Astrocyte of the spinal cord (primary cell): Measurements from ENCODE around the gene COA4.

ENCODE experiments used
- DNase-seq: peaks from one replicate; pipeline ENCODE4 v3.0.0; 2011; ENCODE audit warnings: low read depth, low spot score
- H3K4me3 ChIP-seq: 2 replicates; pipeline ENCODE4 v1.5.1; 2011; ENCODE audit warnings: low read depth, mild to moderate bottlenecking, low read length, moderate library complexity
- in situ Hi-C: cut with HindIII; loops from 2 replicates; pipeline ENCODE4 v1.10.0; 2017; ENCODE audit warnings: low sequenced_read_pairs
- TF ChIP-seq, protein P1 (sequence below): IDR thresholded peaks from 2 replicates; pipeline ENCODE4 v1.5.1; 2012; ENCODE audit warnings: low read depth, mild to moderate bottlenecking, low read length, inconsistent platforms

Gene COA4

DNA sequence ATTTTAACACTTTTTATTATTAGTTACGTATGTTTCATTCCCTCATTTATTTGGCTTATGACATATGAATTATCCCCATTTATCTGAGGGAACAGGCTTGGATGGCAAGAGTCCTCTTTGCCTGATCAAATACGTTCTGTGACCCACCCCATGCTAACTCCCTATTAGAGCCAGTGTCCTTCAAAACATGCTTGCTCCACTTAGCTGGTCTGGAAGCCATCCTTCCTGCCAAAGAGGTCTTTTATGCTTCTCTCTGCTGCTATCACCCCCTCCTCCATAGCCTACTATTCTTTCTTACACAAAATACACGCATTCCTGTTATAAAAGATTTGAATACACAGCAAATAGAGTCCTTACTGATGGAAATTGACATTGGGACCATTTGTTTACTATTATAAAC lies 6.4 kb downstream of the COA4 start:
- TF ChIP-seq, protein P1, sequence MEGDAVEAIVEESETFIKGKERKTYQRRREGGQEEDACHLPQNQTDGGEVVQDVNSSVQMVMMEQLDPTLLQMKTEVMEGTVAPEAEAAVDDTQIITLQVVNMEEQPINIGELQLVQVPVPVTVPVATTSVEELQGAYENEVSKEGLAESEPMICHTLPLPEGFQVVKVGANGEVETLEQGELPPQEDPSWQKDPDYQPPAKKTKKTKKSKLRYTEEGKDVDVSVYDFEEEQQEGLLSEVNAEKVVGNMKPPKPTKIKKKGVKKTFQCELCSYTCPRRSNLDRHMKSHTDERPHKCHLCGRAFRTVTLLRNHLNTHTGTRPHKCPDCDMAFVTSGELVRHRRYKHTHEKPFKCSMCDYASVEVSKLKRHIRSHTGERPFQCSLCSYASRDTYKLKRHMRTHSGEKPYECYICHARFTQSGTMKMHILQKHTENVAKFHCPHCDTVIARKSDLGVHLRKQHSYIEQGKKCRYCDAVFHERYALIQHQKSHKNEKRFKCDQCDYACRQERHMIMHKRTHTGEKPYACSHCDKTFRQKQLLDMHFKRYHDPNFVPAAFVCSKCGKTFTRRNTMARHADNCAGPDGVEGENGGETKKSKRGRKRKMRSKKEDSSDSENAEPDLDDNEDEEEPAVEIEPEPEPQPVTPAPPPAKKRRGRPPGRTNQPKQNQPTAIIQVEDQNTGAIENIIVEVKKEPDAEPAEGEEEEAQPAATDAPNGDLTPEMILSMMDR: no peak
- no peak for DNase-seq
- H3K4me3 ChIP-seq: no peak overlapping the region
- in situ Hi-C loops: no loop called here

DNA sequence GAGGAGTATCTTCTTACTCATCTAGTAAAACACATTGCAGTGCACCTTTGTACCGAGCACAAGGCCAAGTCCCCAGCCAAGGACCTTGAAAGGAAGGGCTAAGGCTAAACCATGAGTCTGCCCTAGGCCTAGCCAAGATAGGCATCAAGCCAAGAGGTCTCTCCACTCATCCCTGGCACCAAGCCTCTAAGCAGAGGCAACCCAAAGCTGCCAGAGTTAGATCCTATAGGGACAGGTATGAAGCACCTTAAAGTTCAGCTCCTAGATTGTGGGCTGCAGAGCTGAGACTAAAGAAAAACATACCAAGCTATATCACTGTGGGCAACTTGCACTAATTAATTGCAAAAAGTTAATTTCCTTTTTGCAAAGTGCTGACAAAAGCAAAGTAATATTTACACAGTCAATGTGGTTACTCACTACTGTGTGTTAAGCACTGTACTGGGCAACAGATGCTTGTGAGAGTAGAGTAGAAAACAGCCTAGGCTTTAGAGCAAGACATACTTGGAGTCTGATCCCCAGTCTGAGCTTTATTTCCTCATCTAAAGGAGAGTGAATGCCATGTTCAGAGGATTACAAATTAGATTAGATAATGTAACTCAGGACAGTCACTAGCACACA lies 7.2 kb downstream of the COA4 start:
- in situ Hi-C loops: no loop called here
- no peak overlapping the region for H3K4me3 ChIP-seq
- TF ChIP-seq, protein P1: no peak
- no peak for DNase-seq

DNA sequence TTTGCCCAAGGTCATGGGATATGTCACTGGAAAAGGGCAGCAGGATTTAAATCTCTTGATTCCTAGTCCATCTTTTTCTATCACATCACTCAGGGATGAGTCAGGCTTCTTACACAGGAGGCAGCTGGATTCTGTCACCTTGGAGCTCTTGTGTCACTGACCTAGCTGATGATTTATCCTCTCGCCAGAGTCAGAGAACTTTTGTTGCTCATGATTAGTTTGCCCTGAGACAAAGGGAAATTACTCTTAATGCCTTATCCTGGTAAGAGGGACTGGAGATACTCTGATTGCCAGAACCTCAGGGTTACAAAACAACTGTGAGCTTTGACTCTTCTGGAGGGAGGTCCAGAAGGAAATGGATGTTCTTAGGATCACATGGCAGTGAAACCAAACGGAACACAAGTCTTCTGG lies 10.1 kb downstream of the COA4 start:
- TF ChIP-seq, protein P1: no peak
- in situ Hi-C loops: no loop called here
- DNase-seq: peak; percentile 67

DNA sequence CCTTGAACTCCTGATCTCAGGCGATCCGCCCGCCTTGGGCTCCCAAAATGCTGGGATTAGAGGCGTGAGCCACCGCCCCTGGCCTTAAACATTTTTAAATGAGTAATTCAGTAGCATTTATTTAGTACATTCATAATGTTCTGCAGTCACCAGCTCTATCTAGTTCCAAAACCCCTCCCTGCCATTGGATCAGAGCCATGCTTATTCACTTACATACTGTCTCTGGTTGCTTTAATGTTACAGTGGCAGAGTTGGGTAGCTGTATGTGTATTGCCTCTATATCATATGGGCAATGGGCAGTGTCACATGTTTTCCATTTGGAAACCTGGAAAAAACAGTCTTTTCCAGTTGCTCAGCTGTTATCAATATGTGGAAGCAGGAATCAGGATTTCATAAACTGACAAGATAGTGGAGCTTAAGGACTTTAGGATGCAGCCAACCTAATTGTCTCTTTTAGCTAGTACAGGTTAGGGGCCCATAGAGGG lies 10.5 kb downstream of the COA4 start:
- H3K4me3 ChIP-seq: no peak overlapping the region
- TF ChIP-seq, protein P1: no peak
- peak; percentile 30 for DNase-seq
- in situ Hi-C loops: no loop called here

More for the DNA sequence above, 10.1 kb downstream of the COA4 start:
- H3K4me3 ChIP-seq: no peak overlapping the region

DNA sequence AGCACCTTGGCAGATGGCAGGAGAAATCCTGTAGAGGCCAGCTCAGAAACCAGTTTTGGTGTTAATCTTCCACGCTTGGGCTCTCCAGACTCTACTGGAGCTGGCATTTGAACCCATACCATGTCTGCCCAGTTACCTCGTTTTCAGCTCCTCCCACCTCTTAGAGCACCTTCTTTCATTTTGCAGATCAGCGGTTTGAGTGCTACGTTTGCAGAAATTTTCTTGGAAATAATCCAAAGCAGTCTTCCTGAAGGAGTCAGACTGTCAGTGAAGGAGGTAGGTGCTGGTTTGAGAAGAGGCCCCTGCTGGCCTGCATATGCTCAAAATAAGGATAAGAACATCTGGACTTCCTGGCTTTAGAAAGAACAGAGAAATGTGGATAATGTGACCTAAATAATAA lies 13.7 kb downstream of the COA4 start:
- in situ Hi-C loops: no loop called here
- DNase-seq: no peak
- TF ChIP-seq, protein P1: no peak
- H3K4me3 ChIP-seq: no peak overlapping the region

DNA sequence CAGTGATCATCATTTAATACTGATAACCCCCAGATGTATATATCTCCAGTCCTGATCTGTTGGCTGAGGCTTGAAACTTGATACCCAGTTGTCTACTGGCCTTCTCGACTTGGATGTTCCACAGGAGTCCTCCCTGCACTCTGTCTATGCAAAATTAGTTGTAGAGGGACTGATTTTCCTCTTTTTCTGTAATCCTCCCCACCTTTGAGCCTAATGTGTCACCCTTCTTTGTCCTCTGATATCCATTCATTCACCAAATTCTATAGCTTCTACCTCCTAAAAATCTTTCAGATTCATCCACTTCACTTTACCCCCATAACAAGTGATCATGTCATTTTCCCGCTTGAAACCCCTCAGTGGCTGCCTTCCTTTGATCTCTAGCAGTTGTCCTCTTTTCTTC lies 16.4 kb downstream of the COA4 start:
- TF ChIP-seq, protein P1: no peak
- no peak for DNase-seq
- in situ Hi-C loops: no loop called here
- H3K4me3 ChIP-seq: no peak overlapping the region
